ENCODE results near the gene SLC17A3.

Gene SLC17A3

DNA sequence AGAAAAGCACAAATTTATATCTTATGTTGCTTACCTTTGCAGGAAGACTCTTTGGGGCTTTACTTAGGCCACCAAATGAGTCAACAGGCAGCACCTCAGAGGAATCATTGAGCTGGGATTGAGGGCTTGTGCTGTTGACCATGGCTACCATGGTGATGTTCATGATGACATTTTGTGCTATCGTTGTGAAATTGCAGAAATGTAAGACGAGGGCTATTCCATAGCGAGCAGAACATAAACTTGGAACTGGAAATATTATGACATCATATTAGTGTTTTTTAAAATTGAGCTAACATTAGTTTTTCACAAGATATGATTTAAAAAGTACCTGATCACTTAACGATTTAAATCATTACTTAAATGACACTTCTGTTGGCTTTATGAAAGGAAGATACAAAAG is 11.8 kb downstream of the SLC17A3 start:
- POLR2A ChIA-PET (ENCODE audit: low non-redundant PET): no interaction called here
- CTCF ChIA-PET: interaction anchor here (0.7 kb wide), 1 partner anchor 457 kb away, joined by 3 read pairs; no protein-coding TSS in a partner anchor

DNA sequence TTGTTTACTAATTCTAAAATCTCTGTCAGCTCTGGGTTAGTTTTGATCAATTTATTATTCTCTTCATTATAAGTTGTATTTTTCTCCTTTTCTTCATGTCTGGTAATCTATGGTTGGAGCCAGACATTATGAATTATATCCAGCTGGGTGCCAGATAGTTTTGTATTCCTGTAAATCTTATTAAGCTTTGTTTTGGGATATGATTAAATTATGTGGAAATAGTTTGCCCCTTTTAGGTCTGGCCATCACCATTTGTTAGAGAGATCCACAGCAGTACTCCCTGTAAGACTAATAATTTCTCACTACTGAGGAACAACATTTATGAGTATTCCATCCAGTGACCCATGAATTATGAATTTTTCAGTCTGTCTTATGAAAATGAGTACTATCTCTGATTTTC is 21.3 kb downstream of the SLC17A3 start:
- ChIA-PET CTCF (no interaction called here), POLR2A (ENCODE audit: low non-redundant PET) (no interaction called here)
- H3K27ac ChIP-seq: no peak overlapping the region
- DNase-seq (ENCODE audit: low spot score): no peak
- TF ChIP-seq, protein P1, sequence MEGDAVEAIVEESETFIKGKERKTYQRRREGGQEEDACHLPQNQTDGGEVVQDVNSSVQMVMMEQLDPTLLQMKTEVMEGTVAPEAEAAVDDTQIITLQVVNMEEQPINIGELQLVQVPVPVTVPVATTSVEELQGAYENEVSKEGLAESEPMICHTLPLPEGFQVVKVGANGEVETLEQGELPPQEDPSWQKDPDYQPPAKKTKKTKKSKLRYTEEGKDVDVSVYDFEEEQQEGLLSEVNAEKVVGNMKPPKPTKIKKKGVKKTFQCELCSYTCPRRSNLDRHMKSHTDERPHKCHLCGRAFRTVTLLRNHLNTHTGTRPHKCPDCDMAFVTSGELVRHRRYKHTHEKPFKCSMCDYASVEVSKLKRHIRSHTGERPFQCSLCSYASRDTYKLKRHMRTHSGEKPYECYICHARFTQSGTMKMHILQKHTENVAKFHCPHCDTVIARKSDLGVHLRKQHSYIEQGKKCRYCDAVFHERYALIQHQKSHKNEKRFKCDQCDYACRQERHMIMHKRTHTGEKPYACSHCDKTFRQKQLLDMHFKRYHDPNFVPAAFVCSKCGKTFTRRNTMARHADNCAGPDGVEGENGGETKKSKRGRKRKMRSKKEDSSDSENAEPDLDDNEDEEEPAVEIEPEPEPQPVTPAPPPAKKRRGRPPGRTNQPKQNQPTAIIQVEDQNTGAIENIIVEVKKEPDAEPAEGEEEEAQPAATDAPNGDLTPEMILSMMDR (conservative IDR thresholded peaks at IDR 0.05; ENCODE audit: low read depth): no peak

More for the DNA sequence above, 11.8 kb downstream of the SLC17A3 start:
- TF ChIP-seq, protein P1 (conservative IDR thresholded peaks at IDR 0.05; ENCODE audit: low read depth): no peak
- H3K27ac ChIP-seq: no peak overlapping the region
- no peak for DNase-seq (ENCODE audit: low spot score)

DNA sequence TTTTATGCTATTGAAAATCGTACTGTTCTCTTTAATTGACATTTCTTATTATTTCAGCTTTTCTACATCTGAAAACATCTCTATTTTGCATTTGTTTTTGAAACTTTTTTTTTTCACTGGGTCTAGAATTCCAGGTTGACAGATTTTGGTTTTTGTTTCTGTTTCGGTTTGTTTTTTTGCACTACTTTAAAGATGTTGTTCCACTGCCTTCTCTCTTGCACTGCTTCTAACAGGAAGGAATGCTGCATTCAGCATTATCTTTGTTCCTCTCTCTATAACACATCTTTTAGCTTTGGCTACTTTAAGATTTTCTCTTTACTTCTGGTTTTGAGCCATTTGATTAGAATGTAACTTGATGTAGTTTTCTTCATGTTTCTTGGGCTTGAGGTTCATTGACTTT is 22.1 kb downstream of the SLC17A3 start:
- H3K27ac ChIP-seq: no peak overlapping the region

DNA sequence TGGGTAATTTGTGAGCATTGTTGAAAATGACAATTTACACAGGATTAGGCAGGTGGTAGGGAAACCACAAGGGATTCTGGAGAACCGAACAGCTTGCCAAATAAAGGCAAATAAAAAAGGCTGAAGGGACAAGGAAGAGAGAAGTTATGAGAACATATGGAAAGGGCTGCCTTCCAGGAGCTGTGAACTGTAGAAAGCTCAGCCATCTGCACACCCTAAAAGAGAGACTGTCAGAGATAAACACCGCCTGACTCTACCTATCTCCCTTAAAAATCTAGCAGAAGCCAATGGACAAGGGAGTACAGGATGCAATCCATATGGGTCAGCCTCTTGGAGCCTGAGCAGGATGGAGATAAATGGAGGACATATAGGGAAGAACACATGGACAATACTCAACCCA is 29.5 kb downstream of the SLC17A3 start:
- DNase-seq (ENCODE audit: low spot score): no peak
- TF ChIP-seq, protein P1 (conservative IDR thresholded peaks at IDR 0.05; ENCODE audit: low read depth): no peak
- CTCF ChIA-PET: no interaction called here
- POLR2A ChIA-PET (ENCODE audit: low non-redundant PET): no interaction called here
- no peak overlapping the region for H3K27ac ChIP-seq

More for the DNA sequence above, 22.1 kb downstream of the SLC17A3 start:
- ChIA-PET POLR2A (ENCODE audit: low non-redundant PET) (no interaction called here), CTCF (interaction anchor here (0.7 kb wide), 1 partner anchor 610 kb away, joined by 3 read pairs; no protein-coding TSS in a partner anchor)
- TF ChIP-seq, protein P1 (conservative IDR thresholded peaks at IDR 0.05; ENCODE audit: low read depth): no peak
- DNase-seq (ENCODE audit: low spot score): no peak

DNA sequence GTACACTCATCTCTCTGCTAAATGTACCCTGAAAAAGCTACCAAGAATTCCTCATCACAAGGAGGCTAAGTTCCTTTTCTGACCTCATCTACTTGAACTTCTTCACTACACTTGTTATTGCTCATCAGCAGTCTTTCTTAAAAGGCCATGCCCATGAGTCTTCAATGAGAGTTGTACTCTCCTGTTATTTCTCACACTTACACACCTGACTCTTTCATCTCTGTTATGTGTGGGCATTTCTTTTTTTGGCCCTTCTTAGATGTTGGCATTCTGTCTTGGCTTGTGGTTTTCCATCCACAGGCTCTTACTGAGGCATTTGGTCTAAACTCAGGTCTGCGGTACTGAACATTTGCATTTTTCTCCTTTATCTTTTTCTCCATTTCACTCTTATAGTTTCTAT is 31.5 kb downstream of the SLC17A3 start:
- DNase-seq (ENCODE audit: low spot score): no peak
- ChIA-PET CTCF (no interaction called here), POLR2A (ENCODE audit: low non-redundant PET) (no interaction called here)
- TF ChIP-seq, protein P1 (conservative IDR thresholded peaks at IDR 0.05; ENCODE audit: low read depth): no peak
- H3K27ac ChIP-seq: no peak overlapping the region

DNA sequence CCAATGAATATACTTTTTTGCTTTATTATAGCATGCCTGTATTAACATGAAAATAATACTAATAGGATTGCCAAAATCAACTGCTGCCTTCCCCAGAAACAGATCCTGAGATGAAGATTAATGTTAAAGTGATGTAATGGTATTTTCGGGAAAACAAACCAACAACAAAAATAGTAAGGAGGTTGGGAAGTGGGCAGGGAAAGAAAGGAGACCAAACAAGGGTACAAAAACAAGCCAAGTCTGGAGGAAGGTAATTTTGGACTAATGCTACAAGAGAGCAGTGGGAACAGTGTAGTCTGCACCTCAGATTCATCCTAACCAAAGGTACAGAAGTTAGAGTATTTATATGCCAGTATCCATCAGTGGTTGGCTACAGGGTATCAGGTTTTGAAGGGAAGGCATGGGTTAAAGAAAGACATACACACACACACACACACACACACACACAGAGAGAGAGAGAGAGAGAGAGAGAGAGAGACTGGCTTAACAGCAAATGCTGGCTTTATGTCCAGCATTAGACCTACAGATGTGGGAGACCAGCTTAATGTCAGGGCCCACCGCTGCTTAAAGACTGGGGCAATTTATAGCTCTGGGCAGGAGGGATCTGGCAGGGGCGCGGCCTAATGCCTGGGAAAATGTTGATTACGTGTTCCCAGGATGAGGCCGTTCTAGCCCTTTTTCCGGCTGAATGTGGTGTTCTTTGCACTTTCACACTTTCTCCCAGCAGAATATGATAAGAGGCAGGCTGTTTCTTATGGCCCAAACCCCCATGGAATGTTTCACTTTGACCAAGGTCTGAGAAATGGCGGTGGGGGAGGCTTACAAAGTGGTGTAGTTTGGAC is 38.4 kb downstream of the SLC17A3 start:
- ChIA-PET CTCF (no interaction called here), POLR2A (ENCODE audit: low non-redundant PET) (no interaction called here)
- TF ChIP-seq, protein P1 (conservative IDR thresholded peaks at IDR 0.05; ENCODE audit: low read depth): no peak

More for the DNA sequence above, 38.4 kb downstream of the SLC17A3 start:
- no peak overlapping the region for H3K27ac ChIP-seq
- DNase-seq (ENCODE audit: low spot score): no peak
